ENCODE measurements around the gene CACNA1D.

Gene CACNA1D

GRCh38 chr3:53856964-53857363 is 362.6 kb downstream of the CACNA1D start:
- no peak for TF ChIP-seq CTCF (IDR thresholded peaks at IDR 0.05; ENCODE audit: low read depth, low read length, missing control alignments)
- DNase-seq (ENCODE audit: extremely low read depth, low read depth) = no peak
- no peak overlapping the region for H3K4me3 ChIP-seq (replicated peaks; ENCODE audit: low read depth, low read length)

DNA sequence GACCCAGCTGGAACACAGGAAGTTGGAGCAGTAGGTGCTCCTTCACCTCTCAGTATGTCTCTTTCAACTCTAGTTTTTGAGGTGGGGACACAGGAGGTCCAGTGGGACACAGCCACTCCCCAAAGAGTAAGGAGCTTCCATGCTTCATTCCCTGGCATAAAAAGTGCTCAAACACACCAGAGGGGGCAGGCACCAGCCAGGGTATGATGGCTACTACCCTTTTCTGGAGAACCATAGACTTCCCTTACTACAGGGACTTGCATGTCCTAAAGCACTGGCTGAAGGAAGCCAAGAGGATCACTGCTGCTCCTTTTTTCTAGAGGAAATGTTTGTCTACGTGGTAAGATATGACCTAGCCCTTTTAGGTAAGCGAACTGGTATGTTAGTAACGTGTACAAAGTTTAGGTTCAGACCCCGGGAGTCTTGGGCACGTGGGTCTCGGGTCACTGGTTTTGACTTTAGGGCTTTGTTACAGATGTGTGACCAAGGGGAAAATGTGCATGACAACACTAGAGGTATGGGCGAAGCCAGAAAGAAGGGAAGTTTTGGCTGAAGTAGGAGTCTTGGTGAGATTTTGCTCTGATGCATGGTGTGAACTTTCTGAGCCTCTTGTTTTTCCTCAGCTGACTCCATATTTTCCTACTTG is 363.8 kb downstream of the CACNA1D start:
- no peak overlapping the region for H3K4me3 ChIP-seq (replicated peaks; ENCODE audit: low read depth, low read length)
- no peak for DNase-seq (ENCODE audit: extremely low read depth, low read depth)
- no peak for TF ChIP-seq CTCF (IDR thresholded peaks at IDR 0.05; ENCODE audit: low read depth, low read length, missing control alignments)

DNA sequence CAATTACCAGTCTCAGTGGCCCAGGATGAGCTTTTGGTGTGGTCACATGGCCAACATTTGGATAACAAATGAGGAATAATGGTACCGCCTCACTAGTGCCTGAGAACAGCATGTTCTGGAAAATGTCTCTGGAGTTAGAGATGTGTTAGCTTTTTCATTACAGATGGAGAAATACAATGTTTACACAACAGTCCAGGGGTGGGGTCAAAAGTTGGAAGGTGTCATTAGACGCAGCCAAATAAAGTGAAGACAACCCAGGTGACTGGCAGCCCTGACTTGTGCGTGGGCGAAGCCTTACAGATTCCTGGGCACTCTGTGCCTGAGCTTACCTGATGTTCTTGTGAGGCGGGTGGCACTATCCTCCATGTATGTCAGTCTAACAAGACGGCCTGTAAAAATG is 364.8 kb downstream of the CACNA1D start:
- H3K4me3 ChIP-seq (replicated peaks; ENCODE audit: low read depth, low read length) = no peak overlapping the region
- no peak for DNase-seq (ENCODE audit: extremely low read depth, low read depth)
- TF ChIP-seq CTCF (IDR thresholded peaks at IDR 0.05; ENCODE audit: low read depth, low read length, missing control alignments) = no peak

DNA sequence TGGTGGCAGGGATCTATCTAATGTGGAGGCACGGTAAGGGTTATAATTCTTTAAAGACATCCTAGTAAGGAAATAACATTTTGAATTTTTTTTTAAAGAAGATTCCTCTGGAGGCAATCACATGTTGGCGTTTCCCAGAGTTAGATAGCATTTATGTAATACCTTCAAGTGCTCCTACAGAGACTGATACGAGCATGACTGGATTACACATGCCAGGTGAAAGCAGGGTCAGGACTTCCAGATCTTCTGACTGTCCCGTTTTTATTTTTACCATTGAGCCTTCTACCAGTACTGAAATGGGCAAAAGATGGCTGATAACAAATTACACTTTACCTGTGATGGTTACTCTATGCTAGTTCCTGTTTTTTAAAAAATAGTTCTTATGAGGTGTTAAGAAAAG is 365.8 kb downstream of the CACNA1D start:
- TF ChIP-seq CTCF (IDR thresholded peaks at IDR 0.05; ENCODE audit: low read depth, low read length, missing control alignments) = no peak
- no peak overlapping the region for H3K4me3 ChIP-seq (replicated peaks; ENCODE audit: low read depth, low read length)
- no peak for DNase-seq (ENCODE audit: extremely low read depth, low read depth)

DNA sequence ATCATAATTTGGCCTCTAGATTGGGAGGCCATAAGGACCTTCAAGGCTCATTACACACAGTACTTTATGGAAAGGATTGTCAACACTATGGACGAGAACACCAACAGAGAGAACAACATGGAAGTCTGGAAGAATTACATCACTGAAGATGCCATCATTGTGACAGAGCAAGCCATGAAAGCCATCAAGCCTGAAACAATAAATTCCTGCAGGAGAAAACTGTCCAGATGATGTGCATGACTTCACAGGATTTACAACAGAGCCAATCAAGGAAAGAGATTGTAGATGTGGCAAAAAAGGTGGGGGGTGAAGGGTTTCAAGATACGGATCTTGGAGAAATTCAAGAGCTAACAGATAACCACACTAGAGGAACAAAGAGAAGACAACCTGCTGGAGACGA is 367.8 kb downstream of the CACNA1D start:
- H3K4me3 ChIP-seq (replicated peaks; ENCODE audit: low read depth, low read length) = no peak overlapping the region
- no peak for DNase-seq (ENCODE audit: extremely low read depth, low read depth)
- no peak for TF ChIP-seq CTCF (IDR thresholded peaks at IDR 0.05; ENCODE audit: low read depth, low read length, missing control alignments)

DNA sequence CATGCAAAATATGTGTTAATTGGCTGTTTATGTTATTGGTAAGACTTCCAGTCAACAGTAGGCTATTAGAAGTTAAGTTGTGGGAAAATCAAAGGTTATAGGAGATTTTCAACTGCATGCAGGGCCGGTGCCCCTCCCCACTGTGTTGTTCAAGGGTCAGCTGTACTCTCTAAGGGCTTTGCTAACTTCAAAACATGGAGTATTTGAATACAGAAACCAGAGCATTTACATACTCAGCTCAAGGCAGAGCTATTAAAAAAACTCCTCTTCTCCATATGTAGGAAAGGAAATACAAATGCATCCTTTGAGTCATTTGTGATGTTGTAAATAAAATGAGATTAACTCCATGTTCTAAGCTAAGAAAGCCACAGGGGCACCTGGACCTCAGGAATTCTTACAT is 368.7 kb downstream of the CACNA1D start:
- no peak for DNase-seq (ENCODE audit: extremely low read depth, low read depth)
- no peak for TF ChIP-seq CTCF (IDR thresholded peaks at IDR 0.05; ENCODE audit: low read depth, low read length, missing control alignments)

More for the DNA sequence above, 368.7 kb downstream of the CACNA1D start:
- H3K4me3 ChIP-seq (replicated peaks; ENCODE audit: low read depth, low read length) = no peak overlapping the region
